Stimulated activated CD8-positive, alpha-beta memory T cell treated with anti-CD3 and anti-CD28 coated beads, Interleukin-15, amount 100 ng/mL, for 4 hours (primary cell): ENCODE measurements around the gene CXCL3.

Experiments used
- DNase-seq, 2 donors: peaks; one replicate each; pipeline ENCODE4 v3.0.0-alpha.2; 2020; ENCODE audit warnings: low read depth in 2 of 2

CXCL3 gene

GRCh38 chr4:74055498-74055897 lies 17.0 kb upstream of the CXCL3 start:
- no peak for DNase-seq

GRCh38 chr4:74055096-74055495 lies 16.6 kb upstream of the CXCL3 start:
- DNase-seq, result no peak

- no peak for DNase-seq
Observed at GRCh38 chr4:74054483-74055047, 16.1 kb upstream of the CXCL3 start.

GRCh38 chr4:74047152-74047551 lies 8.7 kb upstream of the CXCL3 start:
- DNase-seq, result no peak

- DNase-seq, result no peak
Observed at GRCh38 chr4:74045772-74046171, 7.3 kb upstream of the CXCL3 start.

GRCh38 chr4:74045247-74045646 lies 6.8 kb upstream of the CXCL3 start:
- DNase-seq, result no peak

GRCh38 chr4:74044677-74045076 lies 6.2 kb upstream of the CXCL3 start:
- no peak for DNase-seq

- no peak for DNase-seq
Observed at GRCh38 chr4:74042681-74043080, 4.2 kb upstream of the CXCL3 start.

- no peak for DNase-seq
Observed at GRCh38 chr4:74041418-74041817, 2.9 kb upstream of the CXCL3 start.

- DNase-seq, result no peak
Observed at GRCh38 chr4:74039315-74039763, 850 bp upstream of the CXCL3 start.

- DNase-seq, result no peak
Observed at GRCh38 chr4:74038086-74038424, 434 bp downstream of the CXCL3 start.

- no peak for DNase-seq
Observed at GRCh38 chr4:74037076-74037955, 1.2 kb downstream of the CXCL3 start.

GRCh38 chr4:74033739-74034138 lies 4.8 kb downstream of the CXCL3 start:
- no peak for DNase-seq

GRCh38 chr4:74032064-74032463 lies 6.4 kb downstream of the CXCL3 start:
- DNase-seq, result no peak

- no peak for DNase-seq
Observed at GRCh38 chr4:74031576-74031975, 6.9 kb downstream of the CXCL3 start.

GRCh38 chr4:74030285-74030684 lies 8.2 kb downstream of the CXCL3 start:
- DNase-seq, result no peak

GRCh38 chr4:74028504-74028903 lies 10.0 kb downstream of the CXCL3 start:
- no peak for DNase-seq

- DNase-seq, result no peak
Observed at GRCh38 chr4:74023709-74024108, 14.8 kb downstream of the CXCL3 start.

GRCh38 chr4:74021601-74022000 lies 16.9 kb downstream of the CXCL3 start:
- DNase-seq, result no peak

- no peak for DNase-seq
Observed at GRCh38 chr4:74018771-74019170, 19.7 kb downstream of the CXCL3 start.

- DNase-seq, result no peak
Observed at GRCh38 chr4:74018116-74018515, 20.4 kb downstream of the CXCL3 start.

- DNase-seq, result no peak
Observed at GRCh38 chr4:74016068-74016467, 22.4 kb downstream of the CXCL3 start.

- DNase-seq, result no peak
Observed at GRCh38 chr4:74015126-74015780, 23.2 kb downstream of the CXCL3 start.
